ENCODE results near the gene SLC24A3. TPM values are rescaled to one million over a fixed set of nuclear protein-coding genes. Genes with fewer than 3 reads are reported as not detected.

The SLC24A3 gene
- total RNA-seq, 1 donor from 2014 or later = 13.1 TPM

DNA sequence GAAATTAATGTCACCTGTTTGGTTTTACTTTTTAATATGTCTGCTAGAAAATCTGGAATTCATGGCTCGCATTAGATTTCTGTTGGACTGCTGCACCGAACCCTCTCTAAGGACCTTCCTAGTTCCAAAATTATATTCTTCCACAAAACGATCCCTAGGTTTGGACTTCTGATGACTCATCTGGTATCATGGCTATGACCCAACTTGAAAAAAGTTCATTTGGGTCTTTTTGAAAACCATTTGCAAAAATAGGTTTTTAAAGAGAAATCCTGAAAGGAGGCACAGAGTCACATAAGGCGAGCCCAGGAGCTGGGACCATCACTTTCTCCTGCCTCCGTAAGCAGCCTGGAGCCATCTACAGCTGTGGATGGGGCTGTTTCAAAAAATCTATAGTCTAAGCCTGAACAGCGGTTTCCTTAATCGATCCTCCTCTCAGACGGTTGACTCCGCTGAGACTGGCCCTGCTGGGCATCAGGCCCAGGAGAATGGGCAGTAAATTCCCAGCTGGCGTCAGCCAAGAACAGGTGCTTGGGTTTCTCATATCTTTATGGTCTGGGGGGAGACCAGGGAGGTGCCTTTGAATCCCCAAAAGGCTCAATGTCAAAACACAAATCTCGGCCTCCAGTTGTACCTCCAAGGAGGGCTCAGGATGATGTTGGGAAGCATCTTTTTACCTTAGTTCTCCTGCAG lies 44.6 kb downstream of the SLC24A3 start:
- TF ChIP-seq CTCF (IDR thresholded peaks at IDR 0.05) = no peak
- H3K9me3 ChIP-seq = no peaks in the 10 kb centered on the region
- DNase-seq = no peak
- H3K4me3 ChIP-seq = no peak overlapping the region
- H3K4me1 ChIP-seq = peaks cover 16% of the 10 kb centered on the region
- ATAC-seq = no peak
- no peaks in the 10 kb centered on the region for H3K36me3 ChIP-seq
- H3K27me3 ChIP-seq = no peaks in the 10 kb centered on the region
- intact Hi-C loops (cut with DNase I) = no loop called here
- no peak overlapping the region for H3K27ac ChIP-seq

DNA sequence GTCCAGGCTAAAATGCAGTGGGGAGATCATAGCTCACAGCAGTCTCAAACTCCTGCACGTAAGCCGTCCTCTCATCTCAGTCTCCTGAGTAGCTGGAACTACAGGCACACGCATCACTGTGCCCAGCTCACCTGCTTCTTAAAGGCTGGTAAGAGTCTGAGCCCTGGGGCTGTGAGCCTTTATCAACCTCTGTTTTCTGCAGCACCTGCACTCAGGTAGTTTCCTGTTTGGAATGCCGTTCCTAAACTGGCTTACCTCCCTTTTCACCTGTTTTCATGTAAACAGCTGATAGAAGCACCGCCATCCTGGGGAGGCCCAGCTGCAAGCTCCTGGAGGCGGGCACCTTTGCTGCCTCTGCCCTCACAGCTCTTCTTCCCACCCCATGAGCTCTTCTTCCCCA lies 45.4 kb downstream of the SLC24A3 start:
- no peaks in the 10 kb centered on the region for H3K9me3 ChIP-seq
- no peak overlapping the region for H3K27ac ChIP-seq
- ATAC-seq = no peak
- no peak overlapping the region for H3K4me3 ChIP-seq
- H3K27me3 ChIP-seq = no peaks in the 10 kb centered on the region
- no peaks in the 10 kb centered on the region for H3K36me3 ChIP-seq
- intact Hi-C loops (cut with DNase I) = no loop called here
- DNase-seq = no peak
- peaks cover 8% of the 10 kb centered on the region for H3K4me1 ChIP-seq
- TF ChIP-seq CTCF (IDR thresholded peaks at IDR 0.05) = no peak

GRCh38 chr20:19259141-19259591 lies 46.7 kb downstream of the SLC24A3 start:
- intact Hi-C loops (cut with DNase I) = no loop called here

DNA sequence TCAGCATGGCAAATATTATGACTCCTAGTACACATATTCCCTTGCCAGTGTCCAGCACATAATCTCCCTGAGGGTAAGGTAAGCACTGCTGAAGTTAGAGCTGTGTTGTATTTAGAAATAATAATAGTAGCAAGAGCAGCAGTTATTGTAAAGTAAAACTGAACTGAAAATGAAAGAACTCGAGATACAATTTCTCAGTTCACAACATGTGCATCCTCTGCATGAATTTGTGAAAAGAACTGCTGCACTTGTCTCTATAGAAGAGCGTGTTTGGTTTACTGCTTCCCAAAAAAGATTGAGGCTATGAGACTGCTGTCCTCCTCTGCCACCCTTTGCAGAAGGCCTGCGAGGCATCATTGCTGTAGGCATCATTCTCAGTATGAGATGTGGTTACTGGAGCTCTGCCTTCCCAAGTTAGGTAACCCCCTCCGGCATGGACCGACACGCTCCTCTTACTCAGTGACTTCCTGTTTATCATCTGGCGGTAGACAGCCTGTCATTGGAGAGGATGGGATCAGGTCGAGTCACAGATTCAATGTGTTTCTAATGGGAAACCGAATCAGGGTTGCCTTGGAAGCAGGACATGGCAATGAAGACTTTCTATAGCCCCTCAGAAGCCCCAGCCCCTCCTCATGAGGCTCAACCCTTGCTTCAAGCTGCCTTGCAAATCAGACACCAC lies 48.1 kb downstream of the SLC24A3 start:
- Histone ChIP-seq H3K4me1 (no peaks in the 10 kb centered on the region), H3K27ac (no peak overlapping the region), H3K36me3 (no peaks in the 10 kb centered on the region), H3K27me3 (no peaks in the 10 kb centered on the region), H3K4me3 (no peak overlapping the region), H3K9me3 (no peaks in the 10 kb centered on the region)
- ATAC-seq (peak; percentile 42), DNase-seq (no peak)
- no peak for TF ChIP-seq CTCF (IDR thresholded peaks at IDR 0.05)
- intact Hi-C loops (cut with DNase I) = no loop called here

More at GRCh38 chr20:19259141-19259591, 46.7 kb downstream of the SLC24A3 start:
- Histone ChIP-seq H3K27ac (no peak overlapping the region), H3K4me1 (no peaks in the 10 kb centered on the region), H3K36me3 (no peaks in the 10 kb centered on the region), H3K9me3 (no peaks in the 10 kb centered on the region), H3K27me3 (no peaks in the 10 kb centered on the region), H3K4me3 (no peak overlapping the region)
- DNase-seq = no peak
- no peak for TF ChIP-seq CTCF (IDR thresholded peaks at IDR 0.05)
- ATAC-seq = no peak

GRCh38 chr20:19264191-19264590 lies 51.7 kb downstream of the SLC24A3 start:
- TF ChIP-seq CTCF (IDR thresholded peaks at IDR 0.05) = no peak
- Histone ChIP-seq H3K9me3 (no peaks in the 10 kb centered on the region), H3K36me3 (no peaks in the 10 kb centered on the region), H3K27ac (no peak overlapping the region), H3K4me3 (no peak overlapping the region), H3K27me3 (no peaks in the 10 kb centered on the region), H3K4me1 (no peaks in the 10 kb centered on the region)
- intact Hi-C loops (cut with DNase I) = no loop called here
- no peak for DNase-seq
- ATAC-seq = no peak

Measured in upper lobe of right lung (tissue), 1 donor.